Testis (tissue), 3 donors: ENCODE measurements around the gene DDHD1. TPM values are rescaled to one million over a fixed set of nuclear protein-coding genes. Genes with fewer than 3 reads are reported as not detected.

ENCODE experiments used
- DNase-seq: peaks from one replicate; pipeline ENCODE4 v3.0.0-alpha.2; 2019
- H3K27ac ChIP-seq, 2 donors: fragments of 200-600 bp; sonication (generic); one replicate each; pipeline ENCODE4 v1.5.1; 2019
- H3K27me3 ChIP-seq: fragments of 200-600 bp; sonication (generic); one replicate; pipeline ENCODE4 v1.5.1; 2019
- H3K36me3 ChIP-seq: fragments of 200-600 bp; sonication (generic); one replicate; pipeline ENCODE4 v1.5.1; 2017; ENCODE audit warnings: low read depth; ENCODE audit errors: missing control alignments
- H3K4me1 ChIP-seq: fragments of 200-600 bp; sonication (generic); one replicate; pipeline ENCODE4 v1.5.1; 2019
- H3K4me3 ChIP-seq, 2 donors: fragments of 200-600 bp; sonication (generic); one replicate each; pipeline ENCODE4 v1.5.1; 2017 to 2019
- H3K9me3 ChIP-seq: fragments of 200-600 bp; sonication (generic); one replicate; pipeline ENCODE4 v1.5.1; 2017
- CTCF ChIP-seq, 3 experiments: fragments of 450-650 bp in 2 of 3; fragments of 200-600 bp in 1 of 3; sonication (generic) in 1 of 3; IDR thresholded peaks; one replicate each; pipeline ENCODE4 v1.5.1; 2016 to 2019; ENCODE audit warnings: antibody characterized with exemption in 3 of 3, mild to moderate bottlenecking in 2 of 3, moderate library complexity in 1 of 3
- POLR2A ChIP-seq: fragments of 450-650 bp; IDR thresholded peaks from one replicate; pipeline ENCODE4 v1.6.1; 2017; ENCODE audit warnings: antibody characterized with exemption, mild to moderate bottlenecking, moderate library complexity
- WGBS, 2 donors: methylation state at CpG; one replicate each; pipeline ENCODE4 v1.1.5; 2018; 5-methylcytosine and 5-hydroxymethylcytosine counted together
- intact Hi-C: fragments of 100-400 bp; cut with DNase I; formaldehyde crosslinking; loops from one replicate; pipeline ENCODE4 v1.15.1; 2023; ENCODE audit warnings: low total_unique reads
- polyA plus RNA-seq: library from polyadenylated mRNA; stranded (reverse); fragments of 350-450 nt; fragmentation: Illumina TruSeq; extraction: RNeasy Lipid Tissue Mini Kit (QIAGEN cat#74804); gene quantifications from one replicate; pipeline ENCODE4 v1.2.3, GENCODE V29; 2014; ENCODE audit warnings: low read depth, low replicate concordance; ENCODE audit not compliant: insufficient read depth
- total RNA-seq, 2 donors: library from RNA; depleted of rRNA; stranded (reverse); fragments of >200 nt; gene quantifications; one replicate each; pipeline ENCODE4 v1.2.3, GENCODE V29; 2016

Gene DDHD1
- total and polyA plus RNA-seq, 3 donors from 2014 or later: 41.6 to 76.2 (median 72.7) TPM

GRCh38 chr14:52995998-52996397 is 157.1 kb downstream of the DDHD1 start:
- no peaks in the 10 kb centered on the region for H3K36me3 ChIP-seq
- DNase-seq: no peak
- no peaks in the 10 kb centered on the region for H3K4me1 ChIP-seq
- 76 to 77% methylated on average over 1 of the region's 1 CpG for whole genome bisulfite sequencing, 2 donors
- H3K27ac ChIP-seq: no peak overlapping the region
- intact Hi-C loops: no loop called here
- H3K4me3 ChIP-seq: no peak overlapping the region
- H3K9me3 ChIP-seq: no peaks in the 10 kb centered on the region
- no peaks in the 10 kb centered on the region for H3K27me3 ChIP-seq
- TF ChIP-seq POLR2A: no peak
- TF ChIP-seq CTCF (IDR thresholded peaks at IDR 0.05): no peak

- no peaks in the 10 kb centered on the region for H3K9me3 ChIP-seq
- no peak overlapping the region for H3K4me3 ChIP-seq
- no peaks in the 10 kb centered on the region for H3K4me1 ChIP-seq
- no peak overlapping the region for H3K27ac ChIP-seq
- no peaks in the 10 kb centered on the region for H3K27me3 ChIP-seq
- no peak for DNase-seq
- 79 to 85% methylated on average over 1 of the region's 1 CpG for WGBS, 2 donors
- H3K36me3 ChIP-seq: no peaks in the 10 kb centered on the region
- TF ChIP-seq CTCF (IDR thresholded peaks at IDR 0.05) (no peak), POLR2A (no peak)
- intact Hi-C loops: no loop called here
These were observed 160.8 kb downstream of the DDHD1 start for GRCh38 chr14:52992236-52992870.

GRCh38 chr14:52988139-52988538 is 165.0 kb downstream of the DDHD1 start:
- no peaks in the 10 kb centered on the region for H3K4me1 ChIP-seq
- TF ChIP-seq POLR2A (no peak), CTCF (IDR thresholded peaks at IDR 0.05) (no peak)
- no peaks in the 10 kb centered on the region for H3K27me3 ChIP-seq
- intact Hi-C loops: loop anchor here (10.0 kb wide), 1 partner anchor 67 kb away; no protein-coding TSS in a partner anchor
- H3K9me3 ChIP-seq: no peaks in the 10 kb centered on the region
- no peak overlapping the region for H3K27ac ChIP-seq
- no peaks in the 10 kb centered on the region for H3K36me3 ChIP-seq
- no peak for DNase-seq
- H3K4me3 ChIP-seq: no peak overlapping the region

GRCh38 chr14:52987514-52987913 is 165.6 kb downstream of the DDHD1 start:
- no peaks in the 10 kb centered on the region for H3K27me3 ChIP-seq
- intact Hi-C loops: loop anchor here (10.0 kb wide), 1 partner anchor 67 kb away; no protein-coding TSS in a partner anchor
- H3K9me3 ChIP-seq: no peaks in the 10 kb centered on the region
- H3K27ac ChIP-seq: no peak overlapping the region
- TF ChIP-seq POLR2A (no peak), CTCF (IDR thresholded peaks at IDR 0.05) (no peak)
- H3K36me3 ChIP-seq: no peaks in the 10 kb centered on the region
- no peak for DNase-seq
- no peaks in the 10 kb centered on the region for H3K4me1 ChIP-seq
- no peak overlapping the region for H3K4me3 ChIP-seq
- 54 to 60% methylated on average over 3 of the region's 3 CpGs for WGBS, 2 donors

- TF ChIP-seq CTCF (IDR thresholded peaks at IDR 0.05): no peak
- TF ChIP-seq POLR2A: no peak
- Histone ChIP-seq H3K4me3 (no peak overlapping the region), H3K9me3 (no peaks in the 10 kb centered on the region), H3K27me3 (no peaks in the 10 kb centered on the region), H3K27ac (no peak overlapping the region), H3K4me1 (no peaks in the 10 kb centered on the region), H3K36me3 (no peaks in the 10 kb centered on the region)
- no peak for DNase-seq
- intact Hi-C loops: loop anchor here (10.0 kb wide), 1 partner anchor 68 kb away; no protein-coding TSS in a partner anchor
- 69 to 91% methylated on average over 2 of the region's 2 CpGs for WGBS, 2 donors
These were observed 166.1 kb downstream of the DDHD1 start for GRCh38 chr14:52987042-52987441.
